Ectodermal cell (in vitro differentiated cells): ENCODE measurements around the gene GRIFIN. TPM values are rescaled to one million over a fixed set of nuclear protein-coding genes. Genes with fewer than 3 reads are reported as not detected.

ENCODE experiments used
- H3K27ac ChIP-seq: 2 replicates; pipeline ENCODE4 v1.7.0; 2013; ENCODE audit warnings: mild to moderate bottlenecking, low read depth, low read length; ENCODE audit not compliant: insufficient read depth, poor library complexity, severe bottlenecking
- H3K27me3 ChIP-seq: 2 replicates; pipeline ENCODE4 v1.7.0; 2013; ENCODE audit warnings: mild to moderate bottlenecking, low read length; ENCODE audit not compliant: insufficient read depth, control insufficient read depth, poor library complexity, severe bottlenecking
- H3K36me3 ChIP-seq: one replicate; pipeline ENCODE4 v1.7.0; 2013; ENCODE audit warnings: low read length; ENCODE audit not compliant: control insufficient read depth, insufficient read depth
- H3K4me1 ChIP-seq: one replicate; pipeline ENCODE4 v1.7.0; 2013; ENCODE audit warnings: low read length; ENCODE audit not compliant: control insufficient read depth, insufficient read depth
- H3K4me3 ChIP-seq: 2 replicates; pipeline ENCODE4 v1.7.0; 2013; ENCODE audit warnings: low read depth, low read length, control low read depth; ENCODE audit not compliant: insufficient read depth
- H3K9me3 ChIP-seq: 2 replicates; pipeline ENCODE4 v1.7.0; 2013; ENCODE audit warnings: mild to moderate bottlenecking, low read length, moderate library complexity; ENCODE audit not compliant: control insufficient read depth
- whole genome bisulfite sequencing, 2 experiments: methylation state at CpG; one replicate each; pipeline ENCODE4 v1.1.7; 2013; ENCODE audit warnings: missing lambda C conversion rate in 2 of 2; 5-methylcytosine and 5-hydroxymethylcytosine counted together
- polyA plus RNA-seq, 4 experiments: library from polyadenylated mRNA; stranded (reverse); fragments of 50-300 nt; gene quantifications; one replicate each; pipeline ENCODE4 v1.2.3, GENCODE V29; 2013

Gene GRIFIN, protein sequence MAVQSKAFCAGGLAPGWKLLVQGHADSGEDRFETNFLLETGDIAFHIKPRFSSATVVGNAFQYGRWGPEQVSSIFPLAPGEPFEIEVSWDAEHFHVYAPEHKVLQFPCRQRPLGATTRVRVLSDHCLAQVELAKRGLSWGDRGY
- not detected for polyA plus RNA-seq (2013, experiment 1 of 4)
- polyA plus RNA-seq (2013, experiment 2 of 4), result not detected
- not detected for polyA plus RNA-seq (2013, experiment 3 of 4)
- not detected for polyA plus RNA-seq (2013, experiment 4 of 4)

DNA sequence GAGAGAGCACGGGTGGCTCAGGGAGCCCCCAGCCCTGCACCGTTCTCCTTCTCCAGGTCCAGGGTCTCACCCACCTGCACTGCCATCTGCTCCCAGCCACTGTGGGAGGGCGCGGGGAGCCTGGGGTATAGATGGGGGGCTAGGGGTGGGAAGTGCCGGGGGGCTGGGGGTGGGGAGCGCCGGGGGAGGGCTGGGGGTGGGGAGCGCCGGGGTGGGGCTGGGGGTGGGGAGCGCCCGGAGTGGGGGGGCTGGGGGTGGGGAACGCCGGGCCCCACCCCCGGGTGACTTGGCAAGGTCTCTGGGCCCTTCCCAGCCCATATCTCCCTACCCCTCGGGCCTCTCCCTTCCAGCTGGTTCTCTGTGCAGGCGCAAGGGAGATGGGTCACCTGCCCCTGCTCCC lies at the start of gene GRIFIN:
GRIFIN (minus strand) TSS at position 101 of the 400 bp plus-strand sequence; CDS start at position 86, 15 bp downstream.
- no peaks in the 10 kb centered on the region for H3K36me3 ChIP-seq
- peaks cover 32% of the 10 kb centered on the region for H3K4me1 ChIP-seq
- no peak within 1 kb of the TSS for H3K4me3 ChIP-seq
- WGBS, 2 experiments, result 88% methylated on average over 7 to 9 of the region's 16 CpGs
- H3K9me3 ChIP-seq, result no peaks in the 10 kb centered on the region
- no peak within 1 kb of the TSS for H3K27ac ChIP-seq
- no peaks in the 10 kb centered on the region for H3K27me3 ChIP-seq

DNA sequence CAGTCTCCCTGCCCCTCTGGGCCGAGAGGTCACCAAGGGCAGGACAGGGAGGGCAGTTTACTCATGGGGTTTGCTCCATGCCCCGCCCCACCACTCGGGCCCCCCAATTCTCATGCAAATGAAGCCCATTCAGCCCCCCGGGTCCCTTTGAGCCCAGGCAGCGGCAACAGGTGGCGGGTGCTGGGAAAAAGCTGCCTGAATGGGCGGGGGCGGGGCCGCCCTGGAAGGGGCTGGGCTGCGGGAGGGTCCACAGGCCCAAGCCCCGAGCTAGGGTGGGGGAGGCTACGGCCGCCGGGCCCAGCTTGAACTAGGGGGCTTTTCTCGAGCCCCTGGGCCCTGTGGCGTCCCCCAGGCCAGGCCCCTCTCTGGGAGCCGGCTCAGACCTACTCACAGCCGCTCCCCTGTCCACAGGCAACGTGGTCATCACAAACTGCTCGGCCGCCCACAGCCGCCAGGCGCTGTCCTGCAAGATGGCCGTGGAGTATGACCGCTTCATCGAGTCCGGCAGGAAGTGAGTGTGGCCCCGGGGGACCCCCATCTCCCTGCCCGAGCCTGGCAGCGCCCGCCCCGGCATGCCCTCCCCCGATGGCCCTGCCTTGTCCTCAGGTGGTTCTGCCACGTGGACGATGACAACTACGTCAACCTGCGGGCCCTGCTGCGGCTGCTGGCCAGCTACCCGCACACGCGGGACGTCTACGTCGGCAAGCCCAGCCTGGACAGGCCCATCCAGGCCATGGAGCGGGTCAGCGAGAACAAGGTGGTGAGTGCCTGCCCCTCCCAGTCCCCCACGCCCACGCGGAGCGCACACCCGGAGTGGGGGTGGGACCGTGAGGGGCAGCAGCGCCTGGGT lies 48.8 kb upstream of the GRIFIN start:
- Histone ChIP-seq H3K4me3 (peak overlapping the region; percentile 15), H3K36me3 (peaks cover 31% of the 10 kb centered on the region), H3K9me3 (no peaks in the 10 kb centered on the region), H3K27ac (peak overlapping the region; percentile 85), H3K4me1 (peaks cover 64% of the 10 kb centered on the region), H3K27me3 (no peaks in the 10 kb centered on the region)
- WGBS, 2 experiments, result 51 to 52% methylated on average over 53 of the region's 53 CpGs

DNA sequence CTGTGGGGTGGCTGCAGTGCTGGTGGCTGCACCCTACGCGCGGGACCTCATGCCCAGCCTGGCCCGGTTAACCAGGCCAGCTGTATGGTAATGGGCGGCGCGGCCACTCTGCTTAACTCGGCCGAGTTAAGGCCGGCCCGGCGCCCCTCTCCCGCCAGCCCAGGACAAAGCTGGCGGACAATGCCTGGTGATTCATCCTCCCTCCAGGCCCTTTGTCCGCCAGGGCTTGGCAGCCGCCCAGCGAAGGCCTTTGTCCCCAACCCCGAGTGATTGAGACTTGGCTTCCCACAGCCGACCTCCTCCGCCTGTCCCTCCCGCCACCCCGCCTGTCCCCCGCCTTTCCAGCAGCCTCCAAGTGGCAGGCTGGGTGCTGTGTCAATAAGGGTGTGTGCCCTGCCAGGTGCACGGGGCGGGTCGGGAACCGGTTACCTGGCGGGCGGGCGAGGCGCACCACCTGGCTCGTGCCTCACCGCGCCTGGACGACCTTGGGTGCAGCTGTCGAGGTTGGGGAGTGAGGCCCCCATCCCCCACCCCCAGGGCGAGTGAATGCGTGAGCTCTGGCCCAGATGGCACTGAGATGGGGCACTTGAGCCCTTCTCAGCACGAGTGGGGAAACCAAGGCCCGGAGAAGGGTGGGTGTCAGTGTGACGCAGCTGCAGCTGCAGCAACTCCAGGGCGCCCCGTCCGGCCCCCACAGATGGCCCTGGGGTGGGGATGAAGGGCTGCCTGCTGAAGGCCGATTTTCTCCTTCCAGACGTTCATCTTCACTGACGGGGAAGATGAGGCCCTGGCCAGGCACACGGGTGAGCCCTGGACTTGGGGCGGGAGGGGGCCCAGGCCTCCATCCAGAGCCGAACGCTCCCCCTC lies 48.0 kb upstream of the GRIFIN start:
- 3 to 4% methylated on average over 51 of the region's 51 CpGs for WGBS, 2 experiments
- Histone ChIP-seq H3K27ac (peak overlapping the region; percentile 85), H3K4me3 (peak overlapping the region; percentile 73), H3K9me3 (no peaks in the 10 kb centered on the region), H3K4me1 (peaks cover 61% of the 10 kb centered on the region), H3K27me3 (peaks cover under 1% of the 10 kb centered on the region), H3K36me3 (peaks cover 29% of the 10 kb centered on the region)

DNA sequence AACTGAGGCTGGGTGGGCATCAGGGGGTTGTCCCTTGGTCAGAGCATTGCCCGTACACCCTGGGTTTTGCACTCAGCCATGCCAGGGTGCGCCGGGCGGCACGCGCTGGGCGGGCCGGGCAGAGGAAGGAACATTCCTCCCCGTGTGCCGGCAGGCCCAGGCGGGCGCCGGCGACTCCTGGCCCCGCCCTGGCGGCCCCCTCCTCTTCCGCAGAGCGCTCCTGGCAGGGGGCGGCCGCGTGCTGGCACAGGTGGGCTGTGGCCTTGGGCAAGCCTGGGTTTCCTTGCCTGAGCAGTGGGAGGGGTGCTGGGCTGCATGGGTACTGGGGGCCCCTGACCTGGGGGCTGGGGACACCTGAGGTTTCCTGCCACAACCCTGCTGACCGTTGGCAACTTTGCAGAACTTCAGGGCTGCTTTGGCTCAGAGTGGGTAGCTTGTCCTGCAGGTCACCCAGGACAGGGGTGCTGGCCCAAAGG lies 47.3 kb upstream of the GRIFIN start:
- H3K27ac ChIP-seq, result peak overlapping the region; percentile 85

DNA sequence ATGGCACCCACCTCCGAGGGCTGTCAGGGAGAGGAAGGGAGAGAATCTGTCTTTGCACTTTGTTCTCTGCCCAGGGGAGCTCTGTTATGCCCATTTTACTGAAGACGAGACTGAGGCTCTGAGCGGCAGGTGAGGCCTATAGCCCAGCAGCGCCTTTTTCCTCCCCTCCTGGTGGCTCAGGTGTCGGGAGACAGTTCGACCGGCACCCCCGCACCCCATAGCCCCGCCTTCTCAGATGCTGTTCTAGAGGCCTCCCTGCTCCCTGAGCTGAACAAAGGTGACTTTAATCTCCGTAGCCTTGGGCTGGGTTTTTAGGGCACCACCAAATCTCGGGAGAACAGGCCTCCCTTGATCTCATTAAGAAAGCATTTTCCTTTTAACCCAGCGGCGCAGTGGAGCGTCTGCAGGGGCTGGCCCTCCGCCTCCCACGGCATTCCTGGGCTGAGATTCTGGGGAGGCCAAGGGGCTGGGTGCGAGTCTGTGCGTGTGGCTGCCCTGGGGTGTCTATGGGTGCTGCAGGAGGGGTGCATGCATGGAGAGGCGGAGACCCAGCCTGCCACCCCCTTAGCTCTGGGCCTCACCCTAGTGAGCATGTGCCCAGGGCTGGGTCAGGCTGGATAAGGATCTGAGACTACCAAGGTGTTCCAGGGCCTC lies 46.7 kb upstream of the GRIFIN start:
- Histone ChIP-seq H3K4me1 (peaks cover 73% of the 10 kb centered on the region), H3K9me3 (no peaks in the 10 kb centered on the region), H3K4me3 (peak overlapping the region; percentile 73), H3K27ac (peak overlapping the region; percentile 85), H3K27me3 (peaks cover 13% of the 10 kb centered on the region), H3K36me3 (peaks cover 21% of the 10 kb centered on the region)
- 23 to 29% methylated on average over 19 of the region's 19 CpGs for WGBS, 2 experiments

More for the DNA sequence above, 47.3 kb upstream of the GRIFIN start:
- H3K27me3 ChIP-seq, result peaks cover 7% of the 10 kb centered on the region
- H3K36me3 ChIP-seq, result peaks cover 23% of the 10 kb centered on the region
- peaks cover 67% of the 10 kb centered on the region for H3K4me1 ChIP-seq
- 2% methylated on average over 22 of the region's 22 CpGs for WGBS, 2 experiments
- H3K4me3 ChIP-seq, result peak overlapping the region; percentile 73
- H3K9me3 ChIP-seq, result no peaks in the 10 kb centered on the region

DNA sequence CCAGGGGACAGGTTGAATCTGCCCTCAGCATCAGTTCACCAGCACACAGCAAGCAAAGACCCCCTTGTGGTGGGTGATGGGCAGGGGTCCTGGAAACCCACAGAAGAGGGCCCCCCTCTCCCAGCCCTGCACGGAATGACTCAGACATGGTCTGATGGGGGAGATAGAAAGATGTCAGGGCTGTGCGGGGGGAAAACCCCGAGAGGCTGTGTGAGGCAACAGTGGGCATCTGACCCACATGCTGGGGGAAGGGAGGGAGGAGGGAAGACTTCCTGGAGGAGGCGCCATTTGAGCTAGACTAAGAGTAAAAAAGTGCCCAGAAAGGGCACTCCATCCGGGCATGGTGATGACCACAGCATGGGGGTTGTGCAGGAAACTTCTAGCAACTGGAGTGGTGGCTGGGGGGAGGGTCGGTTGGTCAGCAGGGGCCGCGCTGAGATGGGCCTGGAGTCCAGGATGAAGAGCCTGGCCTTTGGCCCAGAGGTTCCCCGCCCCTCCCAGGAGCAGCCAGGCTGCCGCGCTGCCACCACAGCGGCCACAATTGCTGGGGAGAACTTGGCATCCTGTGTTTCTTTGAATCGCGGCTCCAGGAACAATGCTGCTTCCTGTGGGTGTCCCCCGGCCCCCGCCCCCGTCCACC lies 45.9 kb upstream of the GRIFIN start:
- Histone ChIP-seq H3K27me3 (peaks cover 17% of the 10 kb centered on the region), H3K9me3 (no peaks in the 10 kb centered on the region), H3K27ac (no peak overlapping the region), H3K4me1 (peaks cover 75% of the 10 kb centered on the region), H3K36me3 (peaks cover 15% of the 10 kb centered on the region), H3K4me3 (peak overlapping the region; percentile 73)
- WGBS, 2 experiments, result 18 to 28% methylated on average over 17 of the region's 17 CpGs

DNA sequence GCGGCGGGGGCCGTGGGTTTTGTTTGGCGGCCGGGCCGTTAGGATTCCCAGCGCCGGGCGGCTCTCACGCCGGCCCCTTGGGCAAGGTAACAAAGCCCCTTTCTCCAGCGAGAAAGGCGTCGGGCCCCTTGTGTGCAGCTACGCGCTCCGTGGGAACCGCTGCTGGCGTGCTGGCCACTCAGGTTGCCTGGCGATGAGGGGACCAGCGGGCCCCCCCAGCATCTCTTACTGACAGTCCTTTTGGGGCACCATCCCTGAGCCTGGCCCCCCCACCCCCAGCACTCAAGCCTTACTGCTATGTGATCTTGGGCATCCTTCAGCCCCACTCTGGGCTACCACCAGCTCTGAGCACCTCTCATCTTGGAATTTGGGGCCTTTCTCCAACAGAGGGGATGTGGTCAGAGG lies 45.1 kb upstream of the GRIFIN start:
- H3K4me1 ChIP-seq, result peaks cover 75% of the 10 kb centered on the region
- H3K9me3 ChIP-seq, result no peaks in the 10 kb centered on the region
- H3K36me3 ChIP-seq, result peaks cover 9% of the 10 kb centered on the region
- H3K4me3 ChIP-seq, result peak overlapping the region; percentile 73
- 9 to 10% methylated on average over 21 of the region's 21 CpGs for WGBS, 2 experiments
- H3K27me3 ChIP-seq, result peaks cover 17% of the 10 kb centered on the region
- H3K27ac ChIP-seq, result no peak overlapping the region

DNA sequence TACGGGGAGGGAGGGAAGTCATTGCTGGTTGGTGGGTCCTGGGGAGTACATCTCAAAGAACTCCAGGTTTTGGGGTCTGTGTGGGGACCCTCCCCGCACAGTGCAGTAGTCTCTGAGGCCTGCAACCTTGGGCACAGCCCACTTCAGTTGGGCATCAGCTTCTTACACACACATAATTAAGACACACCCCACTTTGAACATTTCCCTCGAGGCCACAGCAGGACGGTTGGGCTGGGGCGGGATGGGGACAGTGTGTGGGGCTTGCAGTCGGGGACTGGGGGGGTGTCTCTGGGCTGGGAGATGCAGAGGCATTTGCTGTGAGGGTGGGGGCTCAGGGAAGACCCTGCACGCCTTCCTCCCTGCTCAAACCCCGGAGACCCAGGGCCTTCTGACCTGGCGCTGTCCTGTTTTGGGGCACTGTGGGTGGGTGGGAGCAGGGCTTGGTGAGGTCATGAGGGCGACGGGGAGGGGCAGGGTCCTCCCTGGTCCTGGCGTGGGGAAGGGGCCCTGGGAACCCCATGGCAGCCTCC lies 44.6 kb upstream of the GRIFIN start:
- H3K4me3 ChIP-seq, result peak overlapping the region; percentile 73
- no peaks in the 10 kb centered on the region for H3K9me3 ChIP-seq
- 10 to 17% methylated on average over 12 of the region's 12 CpGs for WGBS, 2 experiments
- peaks cover 72% of the 10 kb centered on the region for H3K4me1 ChIP-seq
- H3K27me3 ChIP-seq, result peaks cover 17% of the 10 kb centered on the region
- H3K27ac ChIP-seq, result no peak overlapping the region
- H3K36me3 ChIP-seq, result peaks cover 4% of the 10 kb centered on the region
